ENCODE measurements around the gene FBXL19. TPM values are rescaled to one million over a fixed set of nuclear protein-coding genes. Genes with fewer than 3 reads are reported as not detected.
A peak's percentile ranks its signal among the peaks of the same experiment; 100 is the strongest.
"Not testable (repeated sequence)": the region's sequence is repeated elsewhere in the genome, so short reads cannot be mapped to it uniquely, and the experiment has no call there.

FBXL19 gene
- total and polyA plus RNA-seq, 8 donors: 11.2 to 26.8 (median 19.5) TPM

DNA sequence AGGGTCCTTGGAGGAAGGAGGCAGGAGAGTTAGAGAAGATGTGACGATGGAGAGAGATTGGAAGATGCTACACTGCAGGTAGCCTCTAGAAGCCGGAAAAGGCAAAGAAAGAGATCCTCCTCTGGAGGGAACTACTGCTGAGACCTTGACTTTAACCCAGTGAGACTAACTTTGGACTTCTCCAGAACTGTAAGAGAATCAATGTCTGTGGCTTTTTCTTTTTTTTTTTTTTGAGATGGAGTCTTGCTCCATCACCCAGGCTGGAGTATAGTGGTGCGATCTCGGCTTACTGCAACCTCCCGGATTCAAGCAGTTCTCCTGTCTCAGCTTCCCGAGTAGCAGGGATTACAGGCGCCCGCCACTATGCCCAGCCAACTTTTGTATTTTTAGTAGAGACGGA, 38.2 kb upstream of the FBXL19 start:
- ATAC-seq: no peak
- H3K36me3 ChIP-seq: peaks cover 0 to 59% of the 10 kb centered on the region in 2 donors

DNA sequence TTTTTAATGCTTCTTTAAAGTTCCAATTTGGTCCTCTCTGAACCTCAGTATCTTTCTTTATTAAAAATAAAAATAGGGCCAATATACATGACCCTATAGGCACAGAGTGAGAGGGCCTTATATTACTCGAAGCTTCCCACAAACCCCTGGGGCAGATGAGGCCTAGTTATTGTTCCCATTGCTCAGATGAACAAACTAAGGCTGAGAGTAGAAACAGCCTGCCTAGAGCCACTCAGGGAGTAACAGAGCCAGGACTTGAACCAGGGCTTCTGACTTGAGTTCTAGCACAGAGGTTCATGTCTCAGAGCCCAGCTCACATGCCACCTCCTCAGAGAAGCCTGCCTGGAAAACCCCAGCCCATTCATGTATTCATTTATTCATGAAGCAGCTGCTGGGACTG, 37.2 kb upstream of the FBXL19 start:
- intact Hi-C loops (cut with DNase I): no loop called here
- no peaks in the 10 kb centered on the region for H3K9me3 ChIP-seq
- no peak for TF ChIP-seq CTCF (IDR thresholded peaks at IDR 0.05)
- ATAC-seq (no peak), DNase-seq (peak in 1 of 4 donors; percentile 17)
- no peak overlapping the region for H3K27ac ChIP-seq
- H3K4me1 ChIP-seq: no peaks in the 10 kb centered on the region
- no peak overlapping the region for H3K4me3 ChIP-seq
- peaks cover 0 to 68% of the 10 kb centered on the region in 2 donors for H3K36me3 ChIP-seq
- no peaks in the 10 kb centered on the region for H3K27me3 ChIP-seq

More for the DNA sequence above, 38.2 kb upstream of the FBXL19 start:
- H3K27ac ChIP-seq: no peak overlapping the region
- H3K27me3 ChIP-seq: no peaks in the 10 kb centered on the region
- H3K4me1 ChIP-seq: no peaks in the 10 kb centered on the region
- no peak for TF ChIP-seq CTCF (IDR thresholded peaks at IDR 0.05)
- intact Hi-C loops (cut with DNase I): no loop called here
- no peak for DNase-seq
- H3K9me3 ChIP-seq: no peaks in the 10 kb centered on the region
- no peak overlapping the region for H3K4me3 ChIP-seq

DNA sequence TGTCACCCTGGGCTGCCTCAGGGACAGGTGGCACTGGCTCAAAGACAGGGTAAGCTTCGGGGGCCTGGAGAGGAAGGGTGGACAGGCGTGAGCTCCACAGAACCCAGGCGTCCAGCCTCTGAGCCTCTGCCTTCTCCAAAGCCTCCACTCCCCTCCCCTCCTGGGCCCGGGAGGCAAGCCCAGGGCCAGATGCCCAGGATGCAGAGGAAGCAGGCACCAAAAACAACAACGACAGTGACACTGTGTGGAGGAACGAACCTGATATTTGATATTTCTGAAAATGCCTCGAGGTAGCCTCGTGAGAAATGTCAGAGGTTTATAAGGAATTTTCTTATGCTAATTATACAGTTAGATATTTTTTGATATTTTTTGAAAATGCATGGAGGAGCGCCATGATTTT, 35.4 kb upstream of the FBXL19 start:
- no peaks in the 10 kb centered on the region for H3K9me3 ChIP-seq
- H3K4me3 ChIP-seq: no peak overlapping the region
- intact Hi-C loops (cut with DNase I): no loop called here
- peaks cover 0 to 63% of the 10 kb centered on the region in 2 donors for H3K36me3 ChIP-seq
- ATAC-seq: no peak
- no peaks in the 10 kb centered on the region for H3K27me3 ChIP-seq
- DNase-seq: no peak
- peaks cover 2 to 7% of the 10 kb centered on the region in 2 donors for H3K4me1 ChIP-seq
- no peak overlapping the region for H3K27ac ChIP-seq
- no peak for TF ChIP-seq CTCF (IDR thresholded peaks at IDR 0.05)

DNA sequence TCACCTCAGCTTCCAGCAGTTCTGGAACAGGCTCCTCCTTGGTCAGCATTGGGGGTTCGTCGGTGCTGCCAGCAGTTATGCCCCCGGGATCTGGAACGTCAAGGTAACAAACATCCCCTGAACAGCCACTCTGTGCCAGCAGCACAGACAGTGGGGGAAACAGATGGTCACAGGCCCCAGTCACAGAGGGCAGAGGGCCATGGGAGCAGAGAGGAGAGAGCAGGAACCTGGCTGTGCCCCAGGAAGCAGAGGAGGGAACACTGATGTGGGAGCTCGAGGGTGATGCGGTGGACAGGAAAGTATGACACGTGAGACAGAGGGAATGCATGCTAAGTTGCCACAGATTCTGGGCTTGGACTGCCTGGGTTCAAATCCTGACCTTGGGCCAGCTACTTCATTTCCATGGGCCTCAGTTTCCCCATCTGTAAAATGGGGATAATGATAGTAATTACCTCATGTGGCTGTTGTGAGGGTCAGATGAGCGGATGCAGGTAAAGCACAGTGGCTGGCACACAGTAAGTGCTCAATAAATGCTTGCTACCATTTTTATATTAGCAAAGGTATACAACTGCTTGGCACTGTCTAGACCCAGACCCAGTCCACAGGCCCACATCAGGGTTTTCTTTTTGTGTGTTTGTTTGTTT, 34.4 kb upstream of the FBXL19 start:
- intact Hi-C loops (cut with DNase I): no loop called here
- Histone ChIP-seq H3K27me3 (no peaks in the 10 kb centered on the region), H3K27ac (no peak overlapping the region), H3K9me3 (no peaks in the 10 kb centered on the region), H3K4me1 (peaks cover 6 to 14% of the 10 kb centered on the region in 2 donors), H3K4me3 (no peak overlapping the region), H3K36me3 (peaks cover 0 to 63% of the 10 kb centered on the region in 2 donors)
- ATAC-seq (no peak), DNase-seq (peak in 1 of 4 donors; percentile 19)
- TF ChIP-seq CTCF (IDR thresholded peaks at IDR 0.05): no peak

GRCh38 chr16:30889721-30890120, 33.7 kb upstream of the FBXL19 start:
- Histone ChIP-seq H3K36me3 (peaks cover 0 to 59% of the 10 kb centered on the region in 2 donors), H3K27me3 (no peaks in the 10 kb centered on the region), H3K9me3 (no peaks in the 10 kb centered on the region), H3K27ac (no peak overlapping the region), H3K4me1 (peaks cover 11 to 20% of the 10 kb centered on the region in 2 donors), H3K4me3 (no peak overlapping the region)
- intact Hi-C loops (cut with DNase I): no loop called here
- TF ChIP-seq CTCF (IDR thresholded peaks at IDR 0.05): no peak
- DNase-seq (no peak), ATAC-seq (no peak)

DNA sequence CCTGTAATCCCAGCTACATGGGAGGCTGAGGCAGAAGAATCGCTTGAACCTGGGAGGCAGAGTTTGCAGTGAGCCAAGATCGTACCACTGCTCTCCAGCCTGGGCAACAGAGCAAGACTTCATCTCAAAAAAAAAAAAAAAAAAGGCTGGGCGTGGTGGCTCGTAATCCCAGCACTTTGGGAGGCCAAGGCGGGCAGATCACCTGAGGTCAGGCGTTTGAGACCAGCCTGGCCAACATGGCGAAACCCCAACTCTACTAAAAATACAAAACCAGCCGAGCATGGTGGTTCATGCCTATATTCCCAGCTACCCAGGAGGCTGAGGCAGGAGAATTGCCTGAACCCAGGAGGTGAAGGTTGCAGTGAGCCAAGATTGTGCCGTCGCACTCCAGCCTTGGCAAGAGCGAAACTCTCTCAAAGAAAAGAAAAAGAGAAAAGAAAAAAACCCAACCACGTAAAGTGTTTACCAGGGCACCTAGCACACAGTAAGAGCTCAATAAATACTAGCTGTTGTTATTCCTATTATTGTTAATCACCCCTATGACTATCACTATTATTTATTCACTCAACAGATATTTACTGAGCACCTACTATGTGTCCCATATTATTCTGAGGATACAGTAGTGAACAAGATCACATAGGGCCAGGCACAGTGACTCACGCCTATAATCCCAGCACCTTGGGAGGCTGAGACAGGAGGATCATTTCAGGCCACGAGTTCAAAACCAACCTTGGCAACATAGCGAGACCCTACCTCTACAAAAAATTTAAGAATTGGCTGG, 32.1 kb upstream of the FBXL19 start:
- H3K36me3 ChIP-seq: peaks cover 0 to 45% of the 10 kb centered on the region in 2 donors
- intact Hi-C loops (cut with DNase I); ATAC-seq: not testable (repeated sequence)

More for the DNA sequence above, 32.1 kb upstream of the FBXL19 start:
- H3K4me3 ChIP-seq, H3K9me3 ChIP-seq, H3K27ac ChIP-seq, H3K27me3 ChIP-seq: not testable (repeated sequence)
- DNase-seq: peak in 1 of 4 donors; percentile 8
- peaks cover 17 to 35% of the 10 kb centered on the region in 2 donors for H3K4me1 ChIP-seq

Measured in left lung (tissue), 10 donors.